ENCODE results near the gene MTHFSD.
A peak's percentile ranks its signal among the peaks of the same experiment; 100 is the strongest.

Gene MTHFSD

GRCh38 chr16:86508947-86509758 lies 45.9 kb downstream of the MTHFSD start:
- TF ChIP-seq ZNF274 (IDR thresholded peaks at IDR 0.05; ENCODE audit: low read depth, low read length) = no peak
- H3K4me3 ChIP-seq (ENCODE audit: low read length) = peak overlapping the region; percentile 41; the same call in 1 of the 2 replicates

GRCh38 chr16:86508028-86508946 lies 46.7 kb downstream of the MTHFSD start:
- no peak overlapping the region for H3K4me3 ChIP-seq (ENCODE audit: low read length)
- no peak for TF ChIP-seq ZNF274 (IDR thresholded peaks at IDR 0.05; ENCODE audit: low read depth, low read length)

DNA sequence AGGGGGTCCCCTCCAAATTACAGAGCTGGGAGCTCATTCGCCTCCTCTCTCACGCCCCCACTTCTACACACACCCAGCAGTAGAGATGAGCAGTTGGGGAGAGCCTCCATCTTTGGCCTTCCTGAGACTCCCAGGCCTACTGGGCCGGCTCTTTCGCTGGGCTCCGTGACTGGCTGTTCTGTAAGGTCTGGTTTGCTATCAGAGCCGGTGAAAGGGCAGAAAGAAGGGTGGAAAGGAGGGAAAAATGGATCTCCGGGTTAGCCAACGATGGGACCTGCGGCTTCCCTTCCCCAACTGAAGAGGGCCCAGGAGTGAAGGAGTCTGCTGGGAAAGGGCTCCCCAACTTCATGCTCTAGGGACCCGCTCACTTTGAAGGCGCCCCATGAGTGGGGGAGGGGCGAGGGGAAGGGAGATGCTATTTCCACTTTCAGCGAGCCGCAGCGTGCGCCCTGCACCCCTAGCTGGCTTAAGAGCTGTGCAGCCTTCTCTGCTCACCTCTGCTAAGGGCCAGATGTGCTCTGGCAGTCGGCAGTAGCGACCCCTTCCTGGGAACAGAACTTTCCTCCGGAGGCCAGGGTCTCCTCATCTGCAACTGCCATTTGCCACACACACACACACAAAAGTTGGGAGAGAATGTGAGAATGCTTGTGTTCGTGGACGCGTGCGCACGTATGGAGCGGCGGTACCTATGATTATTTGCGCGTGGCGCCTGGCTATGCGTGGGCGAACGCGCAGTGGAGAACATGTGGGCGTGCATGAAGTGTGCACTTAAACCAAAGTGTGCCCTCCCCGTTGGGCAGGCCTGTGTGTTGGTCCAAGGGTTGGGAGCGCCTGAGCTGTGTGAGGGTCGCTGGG lies 47.6 kb downstream of the MTHFSD start:
- no peak overlapping the region for H3K4me3 ChIP-seq (ENCODE audit: low read length)
- TF ChIP-seq ZNF274 (IDR thresholded peaks at IDR 0.05; ENCODE audit: low read depth, low read length) = no peak

- no peak for TF ChIP-seq ZNF274 (IDR thresholded peaks at IDR 0.05; ENCODE audit: low read depth, low read length)
- no peak overlapping the region for H3K4me3 ChIP-seq (ENCODE audit: low read length)
These were observed 48.9 kb downstream of the MTHFSD start for GRCh38 chr16:86505899-86506864.

DNA sequence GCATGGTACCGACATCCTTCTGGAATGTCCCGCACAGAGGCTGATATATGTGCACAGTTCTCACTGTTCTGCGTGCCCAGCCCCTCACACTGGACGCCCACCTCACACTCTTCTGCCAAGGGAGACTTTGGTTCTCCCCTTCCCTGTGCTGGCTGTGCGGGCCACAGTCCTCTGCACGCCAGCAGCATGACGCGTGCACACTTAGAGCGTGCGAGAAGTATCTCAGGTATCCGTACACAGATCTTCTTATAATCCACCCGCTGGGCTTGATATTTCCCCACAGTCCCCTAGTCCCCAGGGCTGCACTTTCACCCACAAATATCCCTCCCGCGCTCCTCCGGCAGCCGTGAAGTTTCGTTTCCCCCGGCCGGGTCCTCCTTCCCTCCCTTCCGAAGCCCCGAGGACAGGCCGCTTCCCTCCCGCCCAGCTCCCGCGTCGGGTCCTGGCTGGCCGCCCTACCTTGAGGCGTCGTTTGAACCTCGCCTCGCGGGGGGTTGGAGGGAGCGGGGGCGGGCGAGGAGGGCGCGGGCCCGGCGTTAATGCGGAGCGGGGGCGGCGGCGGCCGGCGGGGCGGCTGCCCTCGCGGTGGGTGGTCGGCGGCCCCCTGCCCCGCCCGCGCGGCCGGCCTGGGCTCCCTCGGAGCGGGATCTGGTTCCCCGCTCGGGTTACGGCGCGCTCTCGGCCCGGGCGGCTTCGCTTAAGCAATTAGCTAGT lies 49.7 kb downstream of the MTHFSD start:
- H3K4me3 ChIP-seq (ENCODE audit: low read length) = no peak overlapping the region
- no peak for TF ChIP-seq ZNF274 (IDR thresholded peaks at IDR 0.05; ENCODE audit: low read depth, low read length)

- no peak overlapping the region for H3K4me3 ChIP-seq (ENCODE audit: low read length)
- TF ChIP-seq ZNF274 (IDR thresholded peaks at IDR 0.05; ENCODE audit: low read depth, low read length) = no peak
These were observed 50.5 kb downstream of the MTHFSD start for GRCh38 chr16:86504315-86505184.

GRCh38 chr16:86503830-86504229 lies 51.2 kb downstream of the MTHFSD start:
- TF ChIP-seq ZNF274 (IDR thresholded peaks at IDR 0.05; ENCODE audit: low read depth, low read length) = no peak
- no peak overlapping the region for H3K4me3 ChIP-seq (ENCODE audit: low read length)

DNA sequence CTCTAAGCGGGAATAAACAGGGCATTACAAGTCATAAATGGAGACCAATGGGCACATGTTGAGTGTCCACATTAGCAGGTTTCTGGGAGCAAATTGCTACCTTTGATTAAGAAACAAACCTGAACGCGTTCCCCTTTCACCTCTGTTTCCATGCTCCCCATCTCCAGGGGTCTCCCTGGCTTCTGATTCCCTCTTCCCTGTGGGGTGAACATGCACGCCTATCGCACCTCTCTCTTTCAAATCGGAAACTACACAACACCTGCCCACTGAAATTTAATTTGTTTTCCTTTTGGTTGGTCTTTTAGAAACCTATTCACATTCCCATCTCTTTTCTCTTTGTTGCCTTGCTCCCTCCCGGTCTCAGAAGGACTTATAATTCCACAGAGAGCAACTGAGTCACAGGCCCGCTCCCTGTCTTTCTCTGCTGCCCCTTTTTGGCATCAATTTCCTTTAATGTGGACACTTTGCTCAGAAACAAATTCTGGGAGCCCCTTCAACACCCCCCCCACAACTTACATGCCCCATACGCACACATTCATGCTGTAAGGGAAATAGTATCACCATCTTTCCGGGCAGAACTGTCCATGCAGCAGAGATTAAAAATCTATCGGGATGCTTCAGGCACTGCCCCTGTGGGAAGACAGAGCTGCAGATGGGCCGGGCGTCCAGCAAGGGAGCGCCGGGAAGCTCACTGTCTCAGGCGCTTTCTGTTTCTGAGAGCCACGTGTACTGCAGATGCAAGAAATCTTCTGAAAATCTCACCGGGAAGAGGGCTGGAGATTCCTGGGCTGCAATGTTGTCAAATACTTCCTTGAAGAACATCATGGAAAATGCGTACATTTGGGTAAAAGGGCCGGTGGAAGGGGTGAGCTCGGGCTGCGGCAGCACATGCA lies 51.9 kb downstream of the MTHFSD start:
- TF ChIP-seq ZNF274 (IDR thresholded peaks at IDR 0.05; ENCODE audit: low read depth, low read length) = no peak
- H3K4me3 ChIP-seq (ENCODE audit: low read length) = no peak overlapping the region

DNA sequence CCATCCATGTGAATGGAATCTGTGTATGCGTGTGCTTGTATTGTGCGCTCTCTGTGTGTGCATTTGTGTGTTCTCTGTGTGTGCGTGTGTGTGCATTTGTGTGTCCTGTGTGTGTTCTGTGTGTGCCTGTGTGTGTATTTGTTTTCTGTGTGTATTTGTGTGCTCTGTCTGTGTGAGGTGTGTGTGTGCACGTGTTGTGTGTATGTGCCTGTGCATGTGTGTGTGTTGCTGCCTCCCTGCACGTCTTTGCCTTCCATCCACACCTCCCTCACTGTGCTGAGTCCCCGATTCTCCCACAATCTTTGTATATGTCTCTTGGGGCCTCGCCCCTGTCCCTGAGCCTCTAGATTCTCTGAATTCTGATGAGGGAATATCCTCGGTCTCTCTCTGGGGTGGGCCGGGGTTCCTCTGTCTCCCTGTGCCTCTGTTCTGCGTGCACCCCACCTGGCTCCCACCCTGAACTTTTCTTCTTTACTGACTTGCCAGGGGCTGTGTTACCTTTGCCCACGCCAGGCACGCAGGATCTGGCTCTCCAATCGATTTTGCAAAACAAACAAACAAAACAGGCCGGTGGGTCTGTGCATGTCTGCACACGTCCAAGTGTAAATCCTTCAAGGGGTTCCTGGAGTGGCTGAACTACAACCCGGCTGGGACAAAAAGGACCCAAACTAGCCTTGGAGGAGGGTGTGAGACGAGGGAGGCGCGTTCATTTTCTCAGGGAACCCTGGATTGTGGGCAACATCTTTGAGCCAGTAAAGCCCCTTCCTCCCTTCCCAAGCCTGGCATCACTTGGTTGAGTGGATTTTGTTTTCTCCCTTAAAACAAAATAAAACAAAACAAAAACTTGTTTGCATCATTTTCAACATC lies 52.8 kb downstream of the MTHFSD start:
- H3K4me3 ChIP-seq (ENCODE audit: low read length) = no peak overlapping the region
- no peak for TF ChIP-seq ZNF274 (IDR thresholded peaks at IDR 0.05; ENCODE audit: low read depth, low read length)

Data from GM08714 (cell line).